ENCODE results near the gene NOX5.

Gene NOX5

DNA sequence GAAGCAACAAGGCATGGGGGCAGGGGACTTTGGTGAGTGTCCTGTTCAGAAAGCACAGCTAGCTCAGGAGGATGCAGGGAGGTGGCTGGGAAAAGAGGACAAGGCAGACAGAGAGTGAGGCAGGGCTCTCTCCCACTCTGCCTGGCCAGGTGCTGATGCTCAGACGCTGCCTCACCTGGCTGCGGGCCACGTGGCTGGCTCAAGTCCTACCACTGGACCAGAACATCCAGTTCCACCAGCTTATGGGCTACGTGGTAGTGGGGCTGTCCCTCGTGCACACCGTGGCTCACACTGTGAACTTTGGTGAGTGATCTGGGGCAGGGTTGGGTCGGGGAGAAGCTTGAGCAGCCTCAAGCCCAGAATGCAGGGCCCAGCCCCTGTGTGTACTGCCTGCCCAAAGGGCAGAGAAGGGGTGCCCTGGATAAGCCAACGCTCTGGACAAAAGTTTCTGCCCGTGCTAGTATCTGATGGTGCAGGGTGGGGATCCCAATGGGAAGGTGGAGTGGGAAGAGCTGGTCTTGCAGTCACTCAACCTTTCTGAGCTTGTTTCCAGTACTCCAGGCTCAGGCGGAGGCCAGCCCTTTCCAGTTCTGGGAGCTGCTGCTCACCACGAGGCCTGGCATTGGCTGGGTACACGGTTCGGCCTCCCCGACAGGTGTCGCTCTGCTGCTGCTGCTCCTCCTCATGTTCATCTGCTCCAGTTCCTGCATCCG is 20.9 kb downstream of the NOX5 start:
- Histone ChIP-seq H3K27ac (ENCODE audit: low read length) (no peak overlapping the region), H3K9ac (ENCODE audit: low read length in 2 of 2) (no peak overlapping the region), H3K36me3 (ENCODE audit: control insufficient read depth in 2 of 2, insufficient read depth in 2 of 2, low read length in 2 of 2) (no peaks in the 10 kb centered on the region), H3K4me3 (ENCODE audit: low read length in 2 of 2) (no peak overlapping the region), H3K4me1 (ENCODE audit: control insufficient read depth, insufficient read depth, low read length) (no peaks in the 10 kb centered on the region), H3K9me3 (ENCODE audit: control insufficient read depth in 2 of 2, low read length in 2 of 2) (no peaks in the 10 kb centered on the region), H3K27me3 (ENCODE audit: control insufficient read depth in 1 of 2, insufficient read depth in 2 of 2, low read length in 2 of 2) (peaks cover 26 to 31% of the 10 kb centered on the region in 2 donors)

DNA sequence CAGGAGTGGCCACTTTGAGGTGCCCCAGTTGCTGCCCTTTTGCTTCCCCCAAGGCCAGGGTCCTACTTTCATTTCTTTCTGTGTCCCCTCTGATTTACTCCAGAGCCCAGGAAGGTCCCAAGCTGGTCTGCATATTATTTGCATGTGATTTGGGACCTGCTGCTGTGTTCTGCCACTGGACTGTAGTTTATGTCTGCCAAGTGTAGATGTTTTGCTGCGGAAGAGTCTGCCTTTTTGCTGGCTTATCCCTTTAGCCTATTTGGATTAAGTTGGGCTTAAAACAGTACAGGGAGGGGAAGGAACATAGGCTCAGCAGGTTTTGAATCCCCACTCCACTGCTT is 21.4 kb downstream of the NOX5 start:
- Histone ChIP-seq H3K9ac (ENCODE audit: low read length in 2 of 2) (no peak overlapping the region), H3K4me3 (ENCODE audit: low read length in 2 of 2) (no peak overlapping the region), H3K27ac (ENCODE audit: low read length) (no peak overlapping the region)

DNA sequence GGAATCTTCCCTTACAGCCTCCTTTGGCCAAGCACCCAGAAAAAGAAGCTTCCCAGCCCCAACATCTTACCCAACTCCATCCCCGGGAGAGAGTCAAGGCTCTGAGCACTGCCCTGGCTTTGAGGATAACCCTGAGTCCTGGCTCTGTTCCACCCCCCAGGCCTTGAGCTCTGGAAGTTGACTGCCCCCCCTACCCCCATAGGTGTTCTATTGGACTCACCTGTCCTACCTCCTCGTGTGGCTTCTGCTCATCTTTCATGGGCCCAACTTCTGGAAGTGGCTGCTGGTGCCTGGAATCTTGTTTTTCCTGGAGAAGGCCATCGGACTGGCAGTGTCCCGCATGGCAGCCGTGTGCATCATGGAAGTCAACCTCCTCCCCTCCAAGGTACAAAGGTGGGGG is 22.3 kb downstream of the NOX5 start:
- Histone ChIP-seq H3K4me1 (ENCODE audit: control insufficient read depth, insufficient read depth, low read length) (no peaks in the 10 kb centered on the region), H3K9me3 (ENCODE audit: control insufficient read depth in 2 of 2, low read length in 2 of 2) (no peaks in the 10 kb centered on the region), H3K36me3 (ENCODE audit: control insufficient read depth in 2 of 2, insufficient read depth in 2 of 2, low read length in 2 of 2) (no peaks in the 10 kb centered on the region), H3K27ac (ENCODE audit: low read length) (no peak overlapping the region), H3K27me3 (ENCODE audit: control insufficient read depth in 1 of 2, insufficient read depth in 2 of 2, low read length in 2 of 2) (peaks cover 18 to 21% of the 10 kb centered on the region in 2 donors), H3K9ac (ENCODE audit: low read length in 2 of 2) (no peak overlapping the region), H3K4me3 (ENCODE audit: low read length in 2 of 2) (no peak overlapping the region)

More for the DNA sequence above, 21.4 kb downstream of the NOX5 start:
- Histone ChIP-seq H3K9me3 (ENCODE audit: control insufficient read depth in 2 of 2, low read length in 2 of 2) (no peaks in the 10 kb centered on the region), H3K4me1 (ENCODE audit: control insufficient read depth, insufficient read depth, low read length) (no peaks in the 10 kb centered on the region), H3K36me3 (ENCODE audit: control insufficient read depth in 2 of 2, insufficient read depth in 2 of 2, low read length in 2 of 2) (no peaks in the 10 kb centered on the region), H3K27me3 (ENCODE audit: control insufficient read depth in 1 of 2, insufficient read depth in 2 of 2, low read length in 2 of 2) (peaks cover 26 to 28% of the 10 kb centered on the region in 2 donors)

DNA sequence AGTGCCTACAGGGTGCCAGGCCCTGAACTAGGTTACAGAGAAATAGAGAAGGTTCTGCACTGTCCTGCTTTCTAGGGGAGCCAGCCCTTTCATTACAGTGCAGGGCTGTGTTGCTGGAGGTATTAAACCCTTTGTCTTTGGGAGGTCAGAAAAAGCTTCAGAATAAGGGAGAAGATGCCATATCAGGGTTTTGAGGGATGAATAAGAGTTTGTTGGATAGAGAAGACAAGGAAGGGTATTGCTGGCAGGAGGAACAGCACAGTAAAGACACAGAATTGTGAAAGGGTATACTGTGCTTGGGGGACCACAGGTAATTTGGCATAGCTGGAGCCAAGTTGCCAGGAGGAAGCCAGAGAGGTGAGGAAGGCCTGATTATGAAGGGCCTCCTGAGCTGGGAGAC is 23.0 kb downstream of the NOX5 start:
- H3K36me3 ChIP-seq (ENCODE audit: control insufficient read depth in 2 of 2, insufficient read depth in 2 of 2, low read length in 2 of 2): no peaks in the 10 kb centered on the region
- no peak overlapping the region for H3K9ac ChIP-seq (ENCODE audit: low read length in 2 of 2)
- H3K27ac ChIP-seq (ENCODE audit: low read length): no peak overlapping the region
- peaks cover 16 to 17% of the 10 kb centered on the region in 2 donors for H3K27me3 ChIP-seq (ENCODE audit: control insufficient read depth in 1 of 2, insufficient read depth in 2 of 2, low read length in 2 of 2)
- no peak overlapping the region for H3K4me3 ChIP-seq (ENCODE audit: low read length in 2 of 2)
- no peaks in the 10 kb centered on the region for H3K9me3 ChIP-seq (ENCODE audit: control insufficient read depth in 2 of 2, low read length in 2 of 2)
- H3K4me1 ChIP-seq (ENCODE audit: control insufficient read depth, insufficient read depth, low read length): no peaks in the 10 kb centered on the region

DNA sequence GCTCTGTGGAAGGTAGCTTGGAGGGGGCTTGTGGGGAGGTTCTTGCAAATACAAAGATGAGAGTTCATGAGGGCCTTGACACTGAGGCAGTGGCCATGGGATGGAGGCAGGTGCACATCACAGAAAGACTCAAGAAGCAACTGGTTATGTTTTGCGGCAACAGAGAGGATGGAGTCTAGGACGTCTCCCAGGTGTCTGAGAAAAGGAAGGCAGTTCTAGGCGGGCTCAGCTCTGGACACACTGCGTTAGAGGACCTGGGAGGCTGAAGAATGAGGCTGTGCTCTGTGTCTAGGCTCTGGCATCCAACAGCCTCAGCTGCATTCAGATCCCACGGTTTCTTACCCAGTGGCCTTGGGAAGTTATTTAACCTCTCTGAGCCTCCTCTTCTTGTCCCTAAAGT is 23.5 kb downstream of the NOX5 start:
- no peaks in the 10 kb centered on the region for H3K36me3 ChIP-seq (ENCODE audit: control insufficient read depth in 2 of 2, insufficient read depth in 2 of 2, low read length in 2 of 2)
- no peak overlapping the region for H3K27ac ChIP-seq (ENCODE audit: low read length)
- H3K9ac ChIP-seq (ENCODE audit: low read length in 2 of 2): no peak overlapping the region
- H3K4me1 ChIP-seq (ENCODE audit: control insufficient read depth, insufficient read depth, low read length): no peaks in the 10 kb centered on the region
- peaks cover 14 to 16% of the 10 kb centered on the region in 2 donors for H3K27me3 ChIP-seq (ENCODE audit: control insufficient read depth in 1 of 2, insufficient read depth in 2 of 2, low read length in 2 of 2)
- H3K4me3 ChIP-seq (ENCODE audit: low read length in 2 of 2): no peak overlapping the region
- no peaks in the 10 kb centered on the region for H3K9me3 ChIP-seq (ENCODE audit: control insufficient read depth in 2 of 2, low read length in 2 of 2)

DNA sequence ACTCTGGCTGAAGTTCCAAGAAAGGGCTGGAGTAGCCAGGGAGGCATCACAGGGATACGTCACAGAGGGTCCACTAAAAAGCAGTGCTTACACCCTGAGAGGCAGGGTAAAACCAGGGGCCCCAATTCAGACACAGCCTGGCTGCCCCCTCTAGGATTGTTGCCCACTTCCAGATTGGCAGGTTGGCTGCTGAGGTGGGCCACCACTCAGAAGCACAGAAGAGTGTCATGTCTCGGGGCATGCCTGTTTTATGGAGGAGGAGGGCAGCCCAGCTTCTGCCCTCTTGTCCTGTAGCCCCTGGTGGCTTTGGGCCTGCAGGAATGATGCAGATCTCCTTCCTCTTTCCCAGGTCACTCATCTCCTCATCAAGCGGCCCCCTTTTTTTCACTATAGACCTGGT is 24.0 kb downstream of the NOX5 start:
- Histone ChIP-seq H3K4me1 (ENCODE audit: control insufficient read depth, insufficient read depth, low read length) (no peaks in the 10 kb centered on the region), H3K27me3 (ENCODE audit: control insufficient read depth in 1 of 2, insufficient read depth in 2 of 2, low read length in 2 of 2) (peaks cover 9 to 13% of the 10 kb centered on the region in 2 donors), H3K36me3 (ENCODE audit: control insufficient read depth in 2 of 2, insufficient read depth in 2 of 2, low read length in 2 of 2) (no peaks in the 10 kb centered on the region), H3K4me3 (ENCODE audit: low read length in 2 of 2) (no peak overlapping the region), H3K9me3 (ENCODE audit: control insufficient read depth in 2 of 2, low read length in 2 of 2) (no peaks in the 10 kb centered on the region), H3K27ac (ENCODE audit: low read length) (no peak overlapping the region), H3K9ac (ENCODE audit: low read length in 2 of 2) (no peak overlapping the region)

DNA sequence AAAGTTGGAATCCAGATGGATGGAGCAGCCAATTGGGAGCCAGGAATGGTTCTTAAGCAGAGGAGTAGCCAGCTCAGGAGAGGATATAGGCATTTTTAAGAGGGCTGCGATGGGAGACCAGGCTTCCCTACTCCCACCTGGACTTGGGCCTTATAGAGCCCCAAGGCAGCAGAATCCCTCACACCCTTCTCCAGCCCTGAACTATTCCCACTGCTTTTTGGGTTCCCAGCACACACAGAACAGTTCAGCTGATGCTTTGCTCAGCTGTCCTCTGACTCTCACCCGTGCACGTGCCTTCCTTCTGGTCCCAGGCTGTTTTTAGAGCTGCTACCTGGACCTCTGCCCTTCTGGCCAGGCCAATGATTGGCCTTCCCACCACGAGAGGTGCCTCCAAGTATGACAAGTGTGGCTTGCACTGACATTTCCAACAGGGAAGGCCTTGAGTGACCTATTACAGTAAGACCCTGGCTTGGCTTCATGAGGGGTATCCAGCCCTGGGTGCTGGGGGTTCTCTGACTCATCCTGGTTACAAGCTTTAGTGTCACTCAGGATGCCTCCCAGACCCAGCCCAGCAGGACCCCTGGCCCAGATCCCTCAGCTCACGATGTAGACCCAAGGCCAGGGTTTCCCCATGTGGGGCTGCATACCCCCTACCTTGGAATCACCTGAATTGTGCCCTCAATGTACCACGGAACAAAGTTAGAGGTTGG is 25.2 kb downstream of the NOX5 start:
- no peaks in the 10 kb centered on the region for H3K36me3 ChIP-seq (ENCODE audit: control insufficient read depth in 2 of 2, insufficient read depth in 2 of 2, low read length in 2 of 2)
- H3K4me3 ChIP-seq (ENCODE audit: low read length in 2 of 2): no peak overlapping the region
- H3K9ac ChIP-seq (ENCODE audit: low read length in 2 of 2): no peak overlapping the region

DNA sequence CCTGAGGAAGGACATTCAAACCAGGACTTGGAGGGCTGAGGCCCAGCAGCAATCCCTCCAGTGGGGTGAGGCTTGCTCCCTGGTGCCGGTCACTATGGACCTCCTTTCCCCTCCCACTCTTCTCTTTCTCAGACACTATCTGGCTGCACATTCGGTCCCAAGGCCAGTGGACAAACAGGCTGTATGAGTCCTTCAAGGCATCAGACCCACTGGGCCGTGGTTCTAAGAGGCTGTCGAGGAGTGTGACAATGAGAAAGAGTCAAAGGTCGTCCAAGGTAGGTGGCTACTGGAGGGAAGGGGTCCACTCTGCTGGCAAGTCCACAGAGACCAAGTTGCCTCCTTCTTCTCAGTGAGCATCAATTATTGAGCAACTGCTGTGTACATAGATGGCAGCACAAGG is 28.0 kb downstream of the NOX5 start:
- H3K27ac ChIP-seq (ENCODE audit: low read length): no peak overlapping the region
- H3K4me3 ChIP-seq (ENCODE audit: low read length in 2 of 2): no peak overlapping the region
- no peaks in the 10 kb centered on the region for H3K36me3 ChIP-seq (ENCODE audit: control insufficient read depth in 2 of 2, insufficient read depth in 2 of 2, low read length in 2 of 2)
- peaks cover 0 to 2% of the 10 kb centered on the region in 2 donors for H3K27me3 ChIP-seq (ENCODE audit: control insufficient read depth in 1 of 2, insufficient read depth in 2 of 2, low read length in 2 of 2)
- no peak overlapping the region for H3K9ac ChIP-seq (ENCODE audit: low read length in 2 of 2)
- no peaks in the 10 kb centered on the region for H3K4me1 ChIP-seq (ENCODE audit: control insufficient read depth, insufficient read depth, low read length)
- H3K9me3 ChIP-seq (ENCODE audit: control insufficient read depth in 2 of 2, low read length in 2 of 2): no peaks in the 10 kb centered on the region

More for the DNA sequence above, 25.2 kb downstream of the NOX5 start:
- peaks cover 9 to 13% of the 10 kb centered on the region in 2 donors for H3K27me3 ChIP-seq (ENCODE audit: control insufficient read depth in 1 of 2, insufficient read depth in 2 of 2, low read length in 2 of 2)
- no peaks in the 10 kb centered on the region for H3K4me1 ChIP-seq (ENCODE audit: control insufficient read depth, insufficient read depth, low read length)
- no peak overlapping the region for H3K27ac ChIP-seq (ENCODE audit: low read length)
- no peaks in the 10 kb centered on the region for H3K9me3 ChIP-seq (ENCODE audit: control insufficient read depth in 2 of 2, low read length in 2 of 2)

DNA sequence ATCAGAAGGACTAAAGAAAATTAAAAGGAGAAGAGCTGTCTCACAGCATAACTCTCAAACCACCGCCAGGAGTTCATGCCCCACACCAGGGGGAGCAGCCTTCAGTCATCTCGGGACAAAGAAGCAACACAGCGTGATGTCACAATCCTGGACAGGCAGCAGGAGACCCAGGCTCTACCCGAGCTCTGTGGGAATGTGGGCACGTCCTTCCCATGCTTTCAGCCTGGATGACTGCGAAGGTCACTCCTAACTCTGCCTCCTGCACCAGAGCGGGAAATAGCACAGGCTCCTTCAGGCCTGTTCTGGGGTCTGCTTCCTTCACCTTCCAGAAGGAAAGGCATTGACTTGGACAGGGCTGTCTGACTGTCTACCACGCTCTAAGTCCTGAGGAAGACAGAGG is 31.3 kb downstream of the NOX5 start:
- Histone ChIP-seq H3K9me3 (ENCODE audit: control insufficient read depth in 2 of 2, low read length in 2 of 2) (no peaks in the 10 kb centered on the region), H3K4me3 (ENCODE audit: low read length in 2 of 2) (no peak overlapping the region), H3K4me1 (ENCODE audit: control insufficient read depth, insufficient read depth, low read length) (no peaks in the 10 kb centered on the region), H3K27ac (ENCODE audit: low read length) (no peak overlapping the region), H3K27me3 (ENCODE audit: control insufficient read depth in 1 of 2, insufficient read depth in 2 of 2, low read length in 2 of 2) (no peaks in the 10 kb centered on the region), H3K36me3 (ENCODE audit: control insufficient read depth in 2 of 2, insufficient read depth in 2 of 2, low read length in 2 of 2) (no peaks in the 10 kb centered on the region), H3K9ac (ENCODE audit: low read length in 2 of 2) (no peak overlapping the region)

DNA sequence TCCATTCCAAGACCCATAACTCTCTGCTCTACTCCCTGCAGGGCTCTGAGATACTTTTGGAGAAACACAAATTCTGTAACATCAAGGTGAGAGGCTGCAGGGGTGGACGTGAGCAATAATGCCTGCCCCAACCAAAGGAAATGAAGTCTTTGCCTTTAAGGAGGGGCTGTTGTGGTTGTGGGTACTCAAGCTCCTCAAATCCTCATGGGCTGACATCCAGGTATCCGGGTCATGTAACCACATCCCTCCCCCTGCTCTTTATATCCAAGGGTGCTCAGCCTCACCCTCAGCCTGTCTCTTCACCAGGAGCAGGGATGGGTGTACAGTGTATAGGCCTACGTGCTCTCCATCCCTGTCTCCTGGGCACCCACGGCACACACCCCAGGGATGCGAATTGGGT is 32.3 kb downstream of the NOX5 start:
- Histone ChIP-seq H3K9ac (ENCODE audit: low read length in 2 of 2) (no peak overlapping the region), H3K36me3 (ENCODE audit: control insufficient read depth in 2 of 2, insufficient read depth in 2 of 2, low read length in 2 of 2) (no peaks in the 10 kb centered on the region), H3K27ac (ENCODE audit: low read length) (no peak overlapping the region), H3K4me1 (ENCODE audit: control insufficient read depth, insufficient read depth, low read length) (no peaks in the 10 kb centered on the region), H3K4me3 (ENCODE audit: low read length in 2 of 2) (no peak overlapping the region), H3K27me3 (ENCODE audit: control insufficient read depth in 1 of 2, insufficient read depth in 2 of 2, low read length in 2 of 2) (peaks cover 0 to 2% of the 10 kb centered on the region in 2 donors), H3K9me3 (ENCODE audit: control insufficient read depth in 2 of 2, low read length in 2 of 2) (no peaks in the 10 kb centered on the region)

DNA sequence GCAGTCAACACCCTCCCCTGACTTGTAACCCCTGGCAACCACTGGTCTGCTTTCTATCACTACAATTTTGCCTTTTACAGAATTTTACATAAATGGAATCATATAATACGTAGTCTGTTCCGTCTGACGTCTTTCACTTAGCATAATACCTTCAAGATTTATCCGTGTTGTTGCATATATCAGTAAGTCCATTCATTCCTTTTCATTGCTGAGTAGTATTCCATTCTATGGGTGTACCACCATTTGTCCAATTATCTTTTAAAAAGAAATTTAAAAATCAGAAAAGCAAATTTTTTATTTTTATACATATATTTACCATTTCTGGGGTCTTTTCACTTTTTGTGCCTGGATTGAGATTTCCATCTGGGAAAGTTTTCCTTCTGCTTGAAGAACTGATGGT is 35.5 kb downstream of the NOX5 start:
- H3K9ac ChIP-seq (ENCODE audit: low read length in 2 of 2): no peak overlapping the region
- H3K36me3 ChIP-seq (ENCODE audit: control insufficient read depth in 2 of 2, insufficient read depth in 2 of 2, low read length in 2 of 2): no peaks in the 10 kb centered on the region
- H3K4me3 ChIP-seq (ENCODE audit: low read length in 2 of 2): no peak overlapping the region

More for the DNA sequence above, 35.5 kb downstream of the NOX5 start:
- Histone ChIP-seq H3K4me1 (ENCODE audit: control insufficient read depth, insufficient read depth, low read length) (no peaks in the 10 kb centered on the region), H3K27ac (ENCODE audit: low read length) (no peak overlapping the region), H3K9me3 (ENCODE audit: control insufficient read depth in 2 of 2, low read length in 2 of 2) (no peaks in the 10 kb centered on the region), H3K27me3 (ENCODE audit: control insufficient read depth in 1 of 2, insufficient read depth in 2 of 2, low read length in 2 of 2) (peaks cover 0 to 4% of the 10 kb centered on the region in 2 donors)
